Measurements from ENCODE around the gene UBE2K. TPM values are rescaled to one million over a fixed set of nuclear protein-coding genes. Genes with fewer than 3 reads are reported as not detected.
A peak's percentile ranks its signal among the peaks of the same experiment; 100 is the strongest.

Gene UBE2K
- total RNA-seq, 1 experiment from 2014 or later = 151 TPM

GRCh38 chr4:39818646-39819045 lies 120.7 kb downstream of the UBE2K start:
- H4K20me1 ChIP-seq (ENCODE audit: control insufficient read depth, insufficient read depth, insufficient read length) = no peaks in the 10 kb centered on the region
- Mint-ChIP-seq H3K27ac (peak overlapping the region in 2 of 3 experiments; percentile 21 to 84; a peak in 4 of 7 replicates), H3K9me3 (peaks cover 4 to 11% of the 10 kb centered on the region in 2 experiments; a peak in 3 of 5 replicates), H3K27me3 (ENCODE audit: low read depth) (no peaks in the 10 kb centered on the region), H3K36me3 (ENCODE audit: insufficient read depth in 1 of 3, low read depth in 3 of 3) (peaks cover 8 to 14% (median 10%) of the 10 kb centered on the region in 3 experiments; a peak in 5 of 7 replicates), H3K4me3 (no peak overlapping the region), H3K4me1 (peaks cover 10 to 15% of the 10 kb centered on the region in 2 experiments)
- no peak for DNase-seq
- H3K14ac ChIP-seq (ENCODE audit: insufficient read depth, low read length) = no peak overlapping the region
- H2BK12ac ChIP-seq (ENCODE audit: insufficient read length, low read depth, low read length) = no peak overlapping the region
- no peaks in the 10 kb centered on the region; the same call in 1 of the 2 replicates for H3K4me1 ChIP-seq (ENCODE audit: insufficient read depth, low read length)
- no peak overlapping the region for H3K27ac ChIP-seq (ENCODE audit: insufficient read length, low read depth, low read length)
- H4K5ac ChIP-seq (ENCODE audit: insufficient read length, low read depth, low read length) = no peak overlapping the region
- no peaks in the 10 kb centered on the region for H3K79me2 ChIP-seq (ENCODE audit: insufficient read depth, low read length)
- no peaks in the 10 kb centered on the region for H3K23me2 ChIP-seq (ENCODE audit: insufficient read length, low read depth, low read length, poor library complexity, severe bottlenecking)
- no peak overlapping the region for H2BK5ac ChIP-seq (ENCODE audit: insufficient read length, low read length)
- no peak overlapping the region for H4K91ac ChIP-seq (ENCODE audit: insufficient read length, low read depth, low read length)
- no peak for TF ChIP-seq CTCF (conservative IDR thresholded peaks at IDR 0.05)
- no peak overlapping the region for H3K18ac ChIP-seq (ENCODE audit: insufficient read length, low read depth, low read length)
- H3K4me2 ChIP-seq (ENCODE audit: insufficient read depth, insufficient read length, low read length) = no peak overlapping the region
- no peak overlapping the region for H3K9ac ChIP-seq (ENCODE audit: extremely low read depth, insufficient read length, low read length)
- H3K23ac ChIP-seq (ENCODE audit: insufficient read length, low read depth, low read length) = no peak overlapping the region
- no peak overlapping the region for H2BK120ac ChIP-seq (ENCODE audit: low read depth, low read length, poor library complexity, severe bottlenecking)
- H2AK5ac ChIP-seq (ENCODE audit: insufficient read length, low read length) = no peak overlapping the region
- no peak overlapping the region for H3T11ph ChIP-seq (ENCODE audit: low read length)
- H2BK15ac ChIP-seq (ENCODE audit: low read depth, low read length) = no peak overlapping the region
- H3K4ac ChIP-seq (ENCODE audit: low read depth, low read length) = no peak overlapping the region
- H2AFZ ChIP-seq (ENCODE audit: low read length) = no peak overlapping the region
- no peak overlapping the region for H2BK20ac ChIP-seq (ENCODE audit: low read depth, low read length, poor library complexity, severe bottlenecking)
- no peaks in the 10 kb centered on the region for H3K27me3 ChIP-seq (ENCODE audit: insufficient read depth, low read length)
- no peak overlapping the region for H3K56ac ChIP-seq (ENCODE audit: insufficient read length, low read depth, low read length)
- WGBS (ENCODE audit: extremely low coverage, insufficient read length, low lambda C conversion rate) = no CpG with 5 or more reads among the region's 5 CpGs
- no peaks in the 10 kb centered on the region for H3K9me3 ChIP-seq (ENCODE audit: control insufficient read depth, low read depth, low read length)
- H4K8ac ChIP-seq (replicated peaks; ENCODE audit: insufficient read length, low read depth, low read length) = no peak overlapping the region
- no peaks in the 10 kb centered on the region for H3K79me1 ChIP-seq (ENCODE audit: insufficient read depth, low read depth, low read length, poor library complexity, severe bottlenecking)

Measured in H9 (cell line).